Effector CD8-positive, alpha-beta T cell (primary cell): ENCODE measurements around the gene AP2A2.
"Not testable (repeated sequence)": the region's sequence is repeated elsewhere in the genome, so short reads cannot be mapped to it uniquely, and the experiment has no call there.

Experiments used
- DNase-seq: peaks from one replicate; lab custom pipeline; 2025; lab: John Stamatoyannopoulos, UW

AP2A2 gene

GRCh38 chr11:975376-975775, 49.7 kb downstream of the AP2A2 start:
- DNase-seq = not testable (repeated sequence)

GRCh38 chr11:975827-976226, 50.2 kb downstream of the AP2A2 start:
- DNase-seq = no peak

- no peak for DNase-seq
Observed at GRCh38 chr11:976431-977160, 50.9 kb downstream of the AP2A2 start.

GRCh38 chr11:977830-978720, 52.4 kb downstream of the AP2A2 start:
- no peak for DNase-seq

GRCh38 chr11:978781-979180, 53.1 kb downstream of the AP2A2 start:
- no peak for DNase-seq

- no peak for DNase-seq
Observed at GRCh38 chr11:980438-981357, 55.0 kb downstream of the AP2A2 start.

GRCh38 chr11:981764-982163, 56.1 kb downstream of the AP2A2 start:
- DNase-seq = no peak

- no peak for DNase-seq
Observed at GRCh38 chr11:984546-984945, 58.9 kb downstream of the AP2A2 start.

- no peak for DNase-seq
Observed at GRCh38 chr11:985406-985805, 59.7 kb downstream of the AP2A2 start.

- no peak for DNase-seq
Observed at GRCh38 chr11:985848-986247, 60.2 kb downstream of the AP2A2 start.

- DNase-seq = no peak
Observed at GRCh38 chr11:986270-986951, 60.7 kb downstream of the AP2A2 start.

- DNase-seq = no peak
Observed at GRCh38 chr11:986952-987305, 61.3 kb downstream of the AP2A2 start.

- DNase-seq = no peak
Observed at GRCh38 chr11:987671-988070, 62.0 kb downstream of the AP2A2 start.

- no peak for DNase-seq
Observed at GRCh38 chr11:990101-990500, 64.4 kb downstream of the AP2A2 start.

GRCh38 chr11:991034-991433, 65.4 kb downstream of the AP2A2 start:
- no peak for DNase-seq

- DNase-seq = no peak
Observed at GRCh38 chr11:991711-992307, 66.1 kb downstream of the AP2A2 start.

- no peak for DNase-seq
Observed at GRCh38 chr11:992577-992976, 66.9 kb downstream of the AP2A2 start.

GRCh38 chr11:993632-994167, 68.0 kb downstream of the AP2A2 start:
- DNase-seq = no peak

GRCh38 chr11:995044-995751, 69.5 kb downstream of the AP2A2 start:
- no peak for DNase-seq

- no peak for DNase-seq
Observed at GRCh38 chr11:995752-996420, 70.2 kb downstream of the AP2A2 start.
